PC-3 (cell line): ENCODE data around the gene NACC2. TPM values are rescaled to one million over a fixed set of nuclear protein-coding genes. Genes with fewer than 3 reads are reported as not detected.

ENCODE experiments used
- ATAC-seq: fragments of 200-7000 bp; cut with Tn5 transposase; 2 replicates; pipeline ENCODE4 v1.9.1; 2020; ENCODE audit warnings: mild to moderate bottlenecking, moderate library complexity
- BruUV-seq: library from RNA; stranded (reverse); fragments of 400-500 nt; replicated peaks from 2 replicates; lab custom pipeline; 2021; lab: Mats Ljungman, UMichigan
- CTCF ChIA-PET: fragments of 300-600 bp; sonication (Branson Sonifier 250); formaldehyde crosslinking; loops from one replicate; lab custom pipeline; 2022; ENCODE audit warnings: antibody characterized with exemption; lab: Charles Lee
- POLR2A ChIA-PET: fragments of 300-600 bp; sonication (Branson Sonifier 250); formaldehyde crosslinking; loops from one replicate; lab custom pipeline; 2022; ENCODE audit warnings: antibody characterized with exemption; ENCODE audit not compliant: unreplicated experiment; lab: Charles Lee
- DNase-seq: peaks from one replicate; pipeline ENCODE4 v3.0.0-alpha.2; 2015
- H2AFZ ChIP-seq: fragments of 300-600 bp; sonication (generic); 2 replicates; pipeline ENCODE4 v1.6.0; 2016; ENCODE audit warnings: antibody characterized with exemption, low read length
- H3F3A ChIP-seq: fragments of 300-600 bp; sonication (generic); one replicate; pipeline ENCODE4 v1.6.0; 2017; ENCODE audit warnings: antibody characterized with exemption, low read length, control low read depth, mild to moderate bottlenecking; ENCODE audit not compliant: unreplicated experiment
- H3K27ac ChIP-seq: fragments of 300-600 bp; sonication (generic); 2 replicates; pipeline ENCODE4 v1.5.1; 2016; ENCODE audit warnings: mild to moderate bottlenecking, low read length
- H3K27me3 ChIP-seq: fragments of 300-600 bp; sonication (generic); 2 replicates; pipeline ENCODE4 v1.6.1; 2016; ENCODE audit warnings: low read length, mixed read lengths
- H3K36me3 ChIP-seq: fragments of 300-600 bp; sonication (generic); 2 replicates; pipeline ENCODE4 v1.6.1; 2016; ENCODE audit warnings: low read depth, mixed run types, low read length, mixed read lengths
- H3K4me1 ChIP-seq: fragments of 300-600 bp; sonication (generic); 2 replicates; pipeline ENCODE4 v1.5.1; 2016; ENCODE audit warnings: low read length; ENCODE audit not compliant: insufficient read depth
- H3K4me2 ChIP-seq: fragments of 300-600 bp; sonication (generic); 2 replicates; pipeline ENCODE4 v1.6.0; 2016; ENCODE audit warnings: low read length
- H3K4me3 ChIP-seq: fragments of 300-600 bp; sonication (generic); 2 replicates; pipeline ENCODE4 v1.5.1; 2016; ENCODE audit warnings: mild to moderate bottlenecking, low read length, mixed read lengths
- H3K79me2 ChIP-seq: fragments of 300-600 bp; sonication (generic); 2 replicates; pipeline ENCODE4 v1.6.1; 2017; ENCODE audit warnings: low read length, mixed read lengths
- H3K9ac ChIP-seq: fragments of 300-600 bp; sonication (generic); 2 replicates; pipeline ENCODE4 v1.6.0; 2016; ENCODE audit warnings: mild to moderate bottlenecking, low read length
- H3K9me2 ChIP-seq: fragments of 300-600 bp; sonication (generic); replicated peaks from 2 replicates; pipeline ENCODE4 v1.6.1; 2016; ENCODE audit warnings: mixed run types, low read length, mixed read lengths
- H3K9me3 ChIP-seq: fragments of 300-600 bp; sonication (generic); 2 replicates; pipeline ENCODE4 v1.6.1; 2016; ENCODE audit warnings: low read length, mixed read lengths
- H4K20me1 ChIP-seq: fragments of 300-600 bp; sonication (generic); 2 replicates; pipeline ENCODE4 v1.6.1; 2016; ENCODE audit warnings: low read length, mixed read lengths
- EZH2 ChIP-seq: fragments of 300-600 bp; sonication (generic); IDR thresholded peaks from one replicate; pipeline ENCODE4 v1.6.1; 2017; ENCODE audit warnings: antibody characterized with exemption, mild to moderate bottlenecking, low read length; ENCODE audit not compliant: unreplicated experiment
- EZH2phosphoT487 ChIP-seq: fragments of 300-600 bp; sonication (generic); IDR thresholded peaks from 2 replicates; pipeline ENCODE4 v1.6.1; 2018; ENCODE audit warnings: mild to moderate bottlenecking, antibody characterized with exemption, low read length, borderline replicate concordance
- intact Hi-C: fragments of 100-400 bp; cut with micrococcal nuclease; formaldehyde crosslinking; loops from 2 replicates; pipeline ENCODE4 v1.9.0; 2023
- total RNA-seq: library from RNA; depleted of rRNA; stranded (reverse); fragments of >200 nt; gene quantifications from 2 replicates; pipeline ENCODE4 v1.2.3, GENCODE V29; 2014
- TF ChIP-seq, protein P1 (sequence below): fragments of 300-600 bp; sonication (generic); conservative IDR thresholded peaks from 2 replicates; pipeline ENCODE4 v1.5.1; 2017; ENCODE audit warnings: antibody characterized with exemption, low read depth, mild to moderate bottlenecking, low read length

NACC2 gene
- total RNA-seq, 1 experiment from 2014 or later: 12.3 TPM

DNA sequence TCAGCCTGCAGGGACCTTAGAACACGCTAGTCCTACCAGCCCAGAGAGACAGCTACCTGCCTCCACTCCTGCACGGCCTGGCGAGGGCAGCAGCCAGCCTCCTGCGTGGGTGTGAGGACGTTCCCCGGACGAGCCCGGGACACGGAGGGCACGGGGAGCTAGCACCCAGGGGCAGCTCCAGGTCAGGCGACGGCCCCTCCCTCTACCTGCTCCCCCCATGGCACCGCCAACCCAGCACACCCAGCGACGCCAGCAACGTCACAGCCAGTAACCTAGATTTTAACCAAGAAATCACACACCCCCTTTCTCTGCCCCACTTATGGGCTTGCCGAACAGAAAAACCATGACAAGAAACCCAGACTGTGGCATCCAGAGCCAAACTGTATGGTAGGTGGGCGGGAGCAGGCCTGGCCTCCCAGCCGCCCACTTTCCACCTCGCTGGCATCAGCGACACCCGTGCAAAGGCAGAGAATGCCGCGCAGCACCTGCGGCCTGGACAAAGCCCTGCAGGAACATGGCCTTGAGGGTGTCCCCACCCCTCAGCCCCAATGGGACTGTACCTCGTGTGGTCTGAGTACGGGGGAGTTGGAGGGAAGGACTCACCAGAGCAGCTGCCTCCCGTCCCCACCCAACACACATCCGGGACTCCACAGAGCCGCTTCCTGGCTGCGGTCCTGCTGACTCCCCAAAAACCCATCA is 47.9 kb downstream of the NACC2 start:
- Histone ChIP-seq H4K20me1 (no peaks in the 10 kb centered on the region), H3K27ac (no peak overlapping the region), H3K4me3 (no peak overlapping the region), H3K9ac (no peak overlapping the region), H3F3A (no peaks in the 10 kb centered on the region), H3K36me3 (no peaks in the 10 kb centered on the region), H2AFZ (no peak overlapping the region), H3K9me2 (no peaks in the 10 kb centered on the region), H3K9me3 (no peaks in the 10 kb centered on the region), H3K4me2 (no peak overlapping the region), H3K27me3 (no peaks in the 10 kb centered on the region), H3K4me1 (no peaks in the 10 kb centered on the region; the same call in 1 of the 2 replicates), H3K79me2 (peaks cover 9% of the 10 kb centered on the region; the same call in 1 of the 2 replicates)
- ChIA-PET POLR2A (no interaction called here), CTCF (no interaction called here)
- DNase-seq (no peak), ATAC-seq (no peak)
- BruUV-seq: no TSS peak
- TF ChIP-seq EZH2phosphoT487 (no peak), EZH2 (no peak)
- TF ChIP-seq, protein P1, sequence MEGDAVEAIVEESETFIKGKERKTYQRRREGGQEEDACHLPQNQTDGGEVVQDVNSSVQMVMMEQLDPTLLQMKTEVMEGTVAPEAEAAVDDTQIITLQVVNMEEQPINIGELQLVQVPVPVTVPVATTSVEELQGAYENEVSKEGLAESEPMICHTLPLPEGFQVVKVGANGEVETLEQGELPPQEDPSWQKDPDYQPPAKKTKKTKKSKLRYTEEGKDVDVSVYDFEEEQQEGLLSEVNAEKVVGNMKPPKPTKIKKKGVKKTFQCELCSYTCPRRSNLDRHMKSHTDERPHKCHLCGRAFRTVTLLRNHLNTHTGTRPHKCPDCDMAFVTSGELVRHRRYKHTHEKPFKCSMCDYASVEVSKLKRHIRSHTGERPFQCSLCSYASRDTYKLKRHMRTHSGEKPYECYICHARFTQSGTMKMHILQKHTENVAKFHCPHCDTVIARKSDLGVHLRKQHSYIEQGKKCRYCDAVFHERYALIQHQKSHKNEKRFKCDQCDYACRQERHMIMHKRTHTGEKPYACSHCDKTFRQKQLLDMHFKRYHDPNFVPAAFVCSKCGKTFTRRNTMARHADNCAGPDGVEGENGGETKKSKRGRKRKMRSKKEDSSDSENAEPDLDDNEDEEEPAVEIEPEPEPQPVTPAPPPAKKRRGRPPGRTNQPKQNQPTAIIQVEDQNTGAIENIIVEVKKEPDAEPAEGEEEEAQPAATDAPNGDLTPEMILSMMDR: no peak
- intact Hi-C loops: no loop called here

DNA sequence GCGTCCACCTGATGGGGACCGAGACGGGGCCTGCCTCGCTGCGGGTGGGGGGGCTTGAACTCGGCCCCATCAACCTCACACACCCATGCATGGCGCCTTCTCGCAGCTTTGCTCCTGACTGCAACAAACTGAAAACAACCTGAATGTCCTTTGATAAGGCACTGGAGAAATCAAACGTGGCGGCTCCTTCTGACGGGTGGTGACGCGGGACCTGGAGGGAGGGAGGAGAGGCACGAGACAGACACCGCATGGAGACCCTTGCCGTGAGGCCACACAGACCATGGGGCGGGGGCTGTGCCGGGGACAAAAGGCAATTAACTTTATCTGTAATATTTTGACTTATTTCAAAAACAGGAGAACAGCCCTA is 48.6 kb downstream of the NACC2 start:
- TF ChIP-seq EZH2phosphoT487 (no peak), EZH2 (no peak)
- TF ChIP-seq, protein P1: no peak
- BruUV-seq: no TSS peak
- Histone ChIP-seq H3K4me2 (no peak overlapping the region), H3K27ac (no peak overlapping the region), H3K9me3 (no peaks in the 10 kb centered on the region), H2AFZ (no peak overlapping the region), H3K4me3 (no peak overlapping the region), H3K9me2 (no peaks in the 10 kb centered on the region), H4K20me1 (no peaks in the 10 kb centered on the region), H3F3A (no peaks in the 10 kb centered on the region), H3K9ac (no peak overlapping the region), H3K4me1 (no peaks in the 10 kb centered on the region), H3K27me3 (no peaks in the 10 kb centered on the region), H3K36me3 (no peaks in the 10 kb centered on the region), H3K79me2 (peaks cover 9% of the 10 kb centered on the region; the same call in 1 of the 2 replicates)
- CTCF ChIA-PET: no interaction called here
- no peak for DNase-seq
- POLR2A ChIA-PET: no interaction called here
- intact Hi-C loops: no loop called here
- ATAC-seq: no peak
